ENCODE results near the gene CLDN1.

The CLDN1 gene

GRCh38 chr3:190307164-190307545, 15.1 kb downstream of the CLDN1 start:
- no peak for ATAC-seq
- TF ChIP-seq BACH2 (CRISPR knock-in tag; IDR thresholded peaks at IDR 0.05; ENCODE audit: borderline replicate concordance) (no peak), ISL1 (CRISPR knock-in tag; IDR thresholded peaks at IDR 0.05) (no peak), ARNTL (CRISPR knock-in tag; IDR thresholded peaks at IDR 0.05; ENCODE audit: borderline replicate concordance, low read depth) (no peak), CSDC2 (CRISPR knock-in tag; IDR thresholded peaks at IDR 0.05) (no peak), TCF4 (CRISPR knock-in tag; IDR thresholded peaks at IDR 0.05; ENCODE audit: borderline replicate concordance) (no peak), PPARA (CRISPR knock-in tag; IDR thresholded peaks at IDR 0.05; ENCODE audit: borderline replicate concordance) (no peak), SNAI2 (CRISPR knock-in tag; IDR thresholded peaks at IDR 0.05) (no peak), CREB5 (CRISPR knock-in tag; IDR thresholded peaks at IDR 0.05; ENCODE audit: low read depth) (no peak), ZC3H10 (CRISPR knock-in tag; IDR thresholded peaks at IDR 0.05) (no peak), ZNF70 (CRISPR knock-in tag; IDR thresholded peaks at IDR 0.05) (no peak), ESRRG (CRISPR knock-in tag; IDR thresholded peaks at IDR 0.05) (no peak), TOX (CRISPR knock-in tag; IDR thresholded peaks at IDR 0.05; ENCODE audit: borderline replicate concordance) (no peak), ZFP30 (CRISPR knock-in tag; IDR thresholded peaks at IDR 0.05) (no peak), RARB (CRISPR knock-in tag; IDR thresholded peaks at IDR 0.05) (no peak), GLIS3 (CRISPR knock-in tag; IDR thresholded peaks at IDR 0.05) (no peak), OSR1 (CRISPR knock-in tag; IDR thresholded peaks at IDR 0.05) (no peak), ZFP3 (CRISPR knock-in tag; IDR thresholded peaks at IDR 0.05) (no peak), CSRNP3 (CRISPR knock-in tag; IDR thresholded peaks at IDR 0.05) (no peak)

- TF ChIP-seq PPARA (CRISPR knock-in tag; IDR thresholded peaks at IDR 0.05; ENCODE audit: borderline replicate concordance) (no peak), SNAI2 (CRISPR knock-in tag; IDR thresholded peaks at IDR 0.05) (no peak), ZFP3 (CRISPR knock-in tag; IDR thresholded peaks at IDR 0.05) (no peak), ISL1 (CRISPR knock-in tag; IDR thresholded peaks at IDR 0.05) (no peak), ZNF565 (CRISPR knock-in tag; conservative IDR thresholded peaks at IDR 0.05; ENCODE audit: low read depth) (no peak), OSR1 (CRISPR knock-in tag; IDR thresholded peaks at IDR 0.05) (no peak), CSDC2 (CRISPR knock-in tag; IDR thresholded peaks at IDR 0.05) (no peak), ZC3H10 (CRISPR knock-in tag; IDR thresholded peaks at IDR 0.05) (no peak), ARNTL (CRISPR knock-in tag; IDR thresholded peaks at IDR 0.05; ENCODE audit: borderline replicate concordance, low read depth) (no peak), CREB5 (CRISPR knock-in tag; IDR thresholded peaks at IDR 0.05; ENCODE audit: low read depth) (no peak), BACH2 (CRISPR knock-in tag; IDR thresholded peaks at IDR 0.05; ENCODE audit: borderline replicate concordance) (no peak), TOX (CRISPR knock-in tag; IDR thresholded peaks at IDR 0.05; ENCODE audit: borderline replicate concordance) (no peak), TCF4 (CRISPR knock-in tag; IDR thresholded peaks at IDR 0.05; ENCODE audit: borderline replicate concordance) (no peak), TSHZ2 (CRISPR knock-in tag; IDR thresholded peaks at IDR 0.05) (no peak), ZFP30 (CRISPR knock-in tag; IDR thresholded peaks at IDR 0.05) (no peak), POU6F1 (CRISPR knock-in tag; IDR thresholded peaks at IDR 0.05; ENCODE audit: borderline replicate concordance, low read depth) (no peak), ZNF8 (CRISPR knock-in tag; IDR thresholded peaks at IDR 0.05) (no peak), ZNF70 (CRISPR knock-in tag; IDR thresholded peaks at IDR 0.05) (no peak), CSRNP3 (CRISPR knock-in tag; IDR thresholded peaks at IDR 0.05) (no peak), RARB (CRISPR knock-in tag; IDR thresholded peaks at IDR 0.05) (no peak)
- no peak for ATAC-seq
Measured at GRCh38 chr3:190306513-190307163, 15.6 kb downstream of the CLDN1 start.
